Psoas muscle (tissue), 8 donors: ENCODE data around the gene ANKDD1B. TPM values are rescaled to one million over a fixed set of nuclear protein-coding genes. Genes with fewer than 3 reads are reported as not detected.

ENCODE experiments used
- ATAC-seq, 4 donors: fragments of 200-7000 bp; cut with Tn5 transposase; one replicate each; pipeline ENCODE4 v1.9.1; 2020; ENCODE audit warnings: moderate library complexity in 3 of 4, mild to moderate bottlenecking in 2 of 4
- DNase-seq, 2 donors: peaks; one replicate each; pipeline ENCODE4 v3.0.0-alpha.2; 2020
- H3K27ac ChIP-seq: fragments of 200-600 bp; one replicate; pipeline ENCODE4 v1.8.0; 2022
- H3K27me3 ChIP-seq, 3 donors: fragments of 200-600 bp in 1 of 3; one replicate each; pipeline versions ENCODE4 v1.6.1 to v1.8.0; 2013 to 2022; ENCODE audit warnings: low read length in 2 of 3, mild to moderate bottlenecking in 2 of 3, moderate library complexity in 1 of 3; ENCODE audit not compliant: insufficient read depth in 3 of 3
- H3K36me3 ChIP-seq, 2 donors: fragments of 200-600 bp in 1 of 2; one replicate each; pipeline versions ENCODE4 v1.6.1 to v1.8.0; 2013 to 2022; ENCODE audit warnings: low read depth in 1 of 2, mild to moderate bottlenecking in 1 of 2, moderate library complexity in 1 of 2; ENCODE audit not compliant: insufficient read depth in 1 of 2
- H3K4me1 ChIP-seq: fragments of 200-600 bp; one replicate; pipeline ENCODE4 v1.8.0; 2022
- H3K4me3 ChIP-seq: fragments of 200-600 bp; one replicate; pipeline ENCODE4 v1.8.0; 2022; ENCODE audit warnings: mild to moderate bottlenecking
- H3K9me3 ChIP-seq: fragments of 200-600 bp; one replicate; pipeline ENCODE4 v1.8.0; 2022
- WGBS, 3 donors: extraction: QIAGEN DNeasy Blood & Tissue Kit; methylation state at CpG; one replicate each; pipeline versions ENCODE4 v1.1.6 to v1.1.7; 2013; 5-methylcytosine and 5-hydroxymethylcytosine counted together
- intact Hi-C, 2 donors: fragments of 100-400 bp; cut with DNase I; formaldehyde crosslinking; loops; one replicate each; pipeline versions ENCODE4 v1.11.0 to v1.14.2; 2022
- polyA plus RNA-seq, 3 donors: library from polyadenylated mRNA; stranded (reverse); fragments of 200-250 nt; gene quantifications; one replicate each; pipeline ENCODE4 v1.2.3, GENCODE V29; 2013
- total RNA-seq, 4 donors: library from RNA; stranded (reverse); fragmentation: NEBNext Ultra II Directional in 2 of 4; extraction: Animal tissue kit (Norgen Biotek cat#: 25700) in 2 of 4; gene quantifications; one replicate each; pipeline versions ENCODE4 v1.2.1 to v1.2.4, GENCODE V29; 2021 to 2023
- TF ChIP-seq, protein P1 (sequence below): fragments of 200-600 bp; IDR thresholded peaks from one replicate; pipeline ENCODE4 v1.8.0; 2022; ENCODE audit warnings: antibody characterized with exemption
- donor health status: healthy with polysubstance abuse.
- donor health status: DM: no; HTN: no; CAD: no; lungs with moderate emphysema.
- donor health status: Bipolar disorder and iron deficiency.
- donor health status: healthy.
- donor health status: DM: yes; HTN: yes; CAD: no.
- donor health status: DM: no; HTN: no; CAD: no.
- donor health status: DM: no; HTN: no; CAD: no.
- donor health status: DM: yes; HTN: yes; CAD: no.

ANKDD1B gene
- total and polyA plus RNA-seq, 7 donors = 0.09 to 0.26 (median 0.14) TPM; not detected in 4

DNA sequence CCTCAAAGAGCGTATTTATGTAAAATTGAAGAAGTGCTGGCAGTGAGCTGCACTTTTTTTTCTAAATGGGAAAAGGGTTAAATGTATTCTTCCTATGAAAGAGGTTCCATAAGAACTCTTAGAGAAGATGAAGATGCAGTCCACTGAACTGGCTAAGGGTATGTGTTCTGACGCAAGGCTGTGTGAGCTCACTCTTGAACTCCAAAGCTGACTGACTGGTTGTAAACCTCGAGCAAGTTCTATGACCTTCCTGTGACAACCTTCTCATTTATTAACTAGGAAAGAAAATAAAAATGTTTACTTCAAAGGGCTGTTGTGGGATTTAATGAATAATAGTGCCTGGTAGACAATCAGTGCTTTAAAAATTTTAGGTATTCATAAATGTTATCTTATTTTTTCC is 59.3 kb downstream of the ANKDD1B start:
- Histone ChIP-seq H3K4me1 (no peaks in the 10 kb centered on the region), H3K36me3 (peaks cover 2 to 27% of the 10 kb centered on the region in 2 donors), H3K9me3 (no peaks in the 10 kb centered on the region), H3K27me3 (no peaks in the 10 kb centered on the region), H3K4me3 (no peak overlapping the region), H3K27ac (no peak overlapping the region)
- ATAC-seq (no peak), DNase-seq (no peak)
- WGBS, 3 donors = 89 to 90% (median 89%) methylated on average over 3 of the region's 3 CpGs
- intact Hi-C loops = no loop called here
- TF ChIP-seq, protein P1, sequence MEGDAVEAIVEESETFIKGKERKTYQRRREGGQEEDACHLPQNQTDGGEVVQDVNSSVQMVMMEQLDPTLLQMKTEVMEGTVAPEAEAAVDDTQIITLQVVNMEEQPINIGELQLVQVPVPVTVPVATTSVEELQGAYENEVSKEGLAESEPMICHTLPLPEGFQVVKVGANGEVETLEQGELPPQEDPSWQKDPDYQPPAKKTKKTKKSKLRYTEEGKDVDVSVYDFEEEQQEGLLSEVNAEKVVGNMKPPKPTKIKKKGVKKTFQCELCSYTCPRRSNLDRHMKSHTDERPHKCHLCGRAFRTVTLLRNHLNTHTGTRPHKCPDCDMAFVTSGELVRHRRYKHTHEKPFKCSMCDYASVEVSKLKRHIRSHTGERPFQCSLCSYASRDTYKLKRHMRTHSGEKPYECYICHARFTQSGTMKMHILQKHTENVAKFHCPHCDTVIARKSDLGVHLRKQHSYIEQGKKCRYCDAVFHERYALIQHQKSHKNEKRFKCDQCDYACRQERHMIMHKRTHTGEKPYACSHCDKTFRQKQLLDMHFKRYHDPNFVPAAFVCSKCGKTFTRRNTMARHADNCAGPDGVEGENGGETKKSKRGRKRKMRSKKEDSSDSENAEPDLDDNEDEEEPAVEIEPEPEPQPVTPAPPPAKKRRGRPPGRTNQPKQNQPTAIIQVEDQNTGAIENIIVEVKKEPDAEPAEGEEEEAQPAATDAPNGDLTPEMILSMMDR = no peak

DNA sequence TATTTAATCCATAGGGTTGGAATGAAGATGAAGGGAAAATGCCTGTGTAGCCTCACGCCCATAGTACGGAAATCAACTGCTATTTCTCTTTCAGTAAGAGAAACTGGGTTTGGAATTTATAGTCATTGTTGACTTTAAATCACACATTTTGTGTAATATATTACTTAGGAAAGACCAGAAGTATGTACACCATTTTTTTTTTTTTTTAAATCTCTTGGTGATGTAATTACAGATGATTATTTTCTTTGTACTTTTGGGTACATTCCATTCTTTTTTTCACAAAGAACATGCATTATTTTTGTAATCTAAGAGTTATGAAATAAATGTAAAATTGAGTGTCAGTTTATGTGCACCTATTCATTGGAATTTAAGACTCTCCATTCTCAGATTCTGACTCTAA is 60.3 kb downstream of the ANKDD1B start:
- no peaks in the 10 kb centered on the region for H3K9me3 ChIP-seq
- H3K4me3 ChIP-seq = no peak overlapping the region
- ATAC-seq (no peak), DNase-seq (no peak)
- no peaks in the 10 kb centered on the region for H3K4me1 ChIP-seq
- intact Hi-C loops = no loop called here
- H3K27ac ChIP-seq = no peak overlapping the region
- peaks cover 2 to 27% of the 10 kb centered on the region in 2 donors for H3K36me3 ChIP-seq
- TF ChIP-seq, protein P1 = no peak
- WGBS, 3 donors = 49 to 50% (median 49%) methylated on average over 2 of the region's 2 CpGs
- H3K27me3 ChIP-seq = no peaks in the 10 kb centered on the region

DNA sequence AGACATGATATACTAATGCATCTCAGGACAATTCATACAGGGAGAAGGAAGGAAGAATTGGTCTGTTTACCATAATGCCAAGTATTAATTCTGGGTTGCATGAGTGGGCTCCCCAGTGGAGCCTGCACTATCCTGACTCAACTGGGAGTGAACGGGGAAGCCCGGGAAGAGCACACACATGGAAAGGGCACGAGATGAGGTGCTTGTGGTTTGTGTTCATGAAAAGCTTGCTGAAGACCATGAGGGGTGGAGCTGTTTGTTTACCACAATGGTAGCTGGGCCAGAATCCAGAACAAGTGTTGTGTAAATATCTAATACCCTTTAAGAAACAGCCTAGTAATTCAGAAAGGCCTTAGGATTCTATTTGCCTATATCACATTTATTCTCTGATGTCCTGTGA is 61.4 kb downstream of the ANKDD1B start:
- H3K27ac ChIP-seq = no peak overlapping the region
- TF ChIP-seq, protein P1 = no peak
- H3K36me3 ChIP-seq = peaks cover 2 to 27% of the 10 kb centered on the region in 2 donors
- no peaks in the 10 kb centered on the region for H3K9me3 ChIP-seq
- no peaks in the 10 kb centered on the region for H3K4me1 ChIP-seq
- H3K27me3 ChIP-seq = no peaks in the 10 kb centered on the region
- no peak overlapping the region for H3K4me3 ChIP-seq
- DNase-seq = no peak
- intact Hi-C loops = no loop called here
- ATAC-seq = no peak
- 91 to 96% (median 92%) methylated on average over 3 of the region's 3 CpGs for WGBS, 3 donors

DNA sequence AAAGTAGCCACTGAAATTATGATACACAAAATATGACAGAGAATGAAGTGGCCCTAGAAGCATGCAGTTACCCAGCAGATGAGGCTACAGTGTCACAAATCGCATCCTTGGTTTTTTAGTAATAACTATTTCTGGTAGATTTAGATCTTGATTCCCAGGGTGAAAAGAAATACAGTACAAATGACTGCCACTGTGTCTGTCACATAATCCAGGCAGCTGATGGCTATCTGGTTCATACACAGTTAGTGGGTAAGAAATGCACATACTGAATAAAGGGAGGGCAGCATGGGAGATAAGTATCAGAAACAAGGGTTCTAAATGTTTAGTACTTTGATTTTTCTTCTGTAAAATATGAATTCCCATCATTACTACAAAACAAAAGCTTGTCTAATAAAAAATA is 64.5 kb downstream of the ANKDD1B start:
- Histone ChIP-seq H3K9me3 (no peaks in the 10 kb centered on the region), H3K36me3 (peaks cover 2 to 27% of the 10 kb centered on the region in 2 donors), H3K4me3 (no peak overlapping the region), H3K4me1 (no peaks in the 10 kb centered on the region), H3K27ac (no peak overlapping the region), H3K27me3 (no peaks in the 10 kb centered on the region)
- no peak for DNase-seq
- intact Hi-C loops = no loop called here
- TF ChIP-seq, protein P1 = no peak
- 88 to 97% (median 92%) methylated on average over 1 of the region's 1 CpG for WGBS, 3 donors
- ATAC-seq = no peak

DNA sequence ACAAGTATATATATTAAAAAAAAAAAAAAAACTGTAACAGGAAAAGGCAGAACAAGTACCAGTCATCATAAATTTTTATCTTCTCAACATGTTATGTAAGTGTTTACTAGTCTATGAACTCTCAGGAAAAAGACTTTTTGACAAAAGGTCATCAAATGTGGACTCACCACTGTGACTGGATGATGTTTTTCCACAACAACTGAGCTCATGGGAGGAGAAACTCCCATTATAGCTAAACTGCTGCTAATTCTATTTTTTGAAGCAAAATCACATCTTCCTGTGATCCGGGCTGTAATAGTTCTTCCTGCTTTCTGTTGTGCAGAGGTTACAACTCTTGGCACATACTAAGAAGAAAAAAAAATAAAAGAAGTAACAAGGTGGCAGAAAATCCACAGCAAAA is 66.4 kb downstream of the ANKDD1B start:
- Histone ChIP-seq H3K27me3 (no peaks in the 10 kb centered on the region), H3K4me1 (no peaks in the 10 kb centered on the region), H3K36me3 (peaks cover 2 to 23% of the 10 kb centered on the region in 2 donors), H3K27ac (no peak overlapping the region), H3K4me3 (no peak overlapping the region), H3K9me3 (no peaks in the 10 kb centered on the region)
- intact Hi-C loops = no loop called here
- DNase-seq (no peak), ATAC-seq (no peak)
- TF ChIP-seq, protein P1 = no peak
- WGBS, 3 donors = 65 to 69% (median 68%) methylated on average over 1 of the region's 1 CpG
